ENCODE measurements around the gene C9orf50.

DNA sequence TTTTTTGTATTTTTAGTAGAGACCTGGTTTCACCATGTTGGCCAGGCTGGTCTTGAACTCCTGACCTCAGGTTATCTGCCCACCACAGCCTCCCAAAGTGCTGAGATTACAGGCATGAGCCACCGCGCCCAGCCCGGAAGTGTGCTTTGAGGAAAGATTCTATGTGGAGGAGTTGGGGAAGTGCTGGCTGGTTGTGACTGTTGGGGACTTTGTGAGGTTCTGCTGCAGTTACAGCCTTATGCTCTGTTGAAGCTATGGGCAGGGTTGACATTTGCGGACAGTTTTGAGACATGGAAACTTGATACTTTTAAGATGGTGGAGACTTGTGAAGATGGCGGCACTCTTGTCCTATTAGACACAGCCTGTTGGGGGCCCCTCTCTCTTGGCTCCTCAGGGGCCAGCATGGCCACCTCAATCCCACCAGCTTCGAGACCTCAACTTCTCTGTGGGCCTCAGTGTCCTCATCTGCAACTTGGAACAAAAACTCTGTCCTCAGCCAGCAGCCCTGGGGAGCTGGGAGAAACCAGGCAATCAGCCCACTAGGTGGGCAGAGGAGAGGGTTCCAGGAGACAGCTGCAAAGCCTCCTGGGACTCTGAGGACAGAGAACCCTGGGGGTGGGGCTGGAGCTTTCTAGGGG, 24.9 kb downstream of the C9orf50 start:
- TF ChIP-seq EZH2 (IDR thresholded peaks at IDR 0.05; ENCODE audit: borderline replicate concordance, low read depth, low read length, severe bottlenecking): no peak
- TF ChIP-seq, protein P1, sequence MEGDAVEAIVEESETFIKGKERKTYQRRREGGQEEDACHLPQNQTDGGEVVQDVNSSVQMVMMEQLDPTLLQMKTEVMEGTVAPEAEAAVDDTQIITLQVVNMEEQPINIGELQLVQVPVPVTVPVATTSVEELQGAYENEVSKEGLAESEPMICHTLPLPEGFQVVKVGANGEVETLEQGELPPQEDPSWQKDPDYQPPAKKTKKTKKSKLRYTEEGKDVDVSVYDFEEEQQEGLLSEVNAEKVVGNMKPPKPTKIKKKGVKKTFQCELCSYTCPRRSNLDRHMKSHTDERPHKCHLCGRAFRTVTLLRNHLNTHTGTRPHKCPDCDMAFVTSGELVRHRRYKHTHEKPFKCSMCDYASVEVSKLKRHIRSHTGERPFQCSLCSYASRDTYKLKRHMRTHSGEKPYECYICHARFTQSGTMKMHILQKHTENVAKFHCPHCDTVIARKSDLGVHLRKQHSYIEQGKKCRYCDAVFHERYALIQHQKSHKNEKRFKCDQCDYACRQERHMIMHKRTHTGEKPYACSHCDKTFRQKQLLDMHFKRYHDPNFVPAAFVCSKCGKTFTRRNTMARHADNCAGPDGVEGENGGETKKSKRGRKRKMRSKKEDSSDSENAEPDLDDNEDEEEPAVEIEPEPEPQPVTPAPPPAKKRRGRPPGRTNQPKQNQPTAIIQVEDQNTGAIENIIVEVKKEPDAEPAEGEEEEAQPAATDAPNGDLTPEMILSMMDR (IDR thresholded peaks at IDR 0.05; ENCODE audit: extremely low read depth in 1 of 2, insufficient read depth in 1 of 2, low read depth in 1 of 2, low read length in 2 of 2): no peak
- TF ChIP-seq POLR2AphosphoS5 (IDR thresholded peaks at IDR 0.05; ENCODE audit: insufficient read depth, low read depth, low read length): no peak
- no peak for TF ChIP-seq JUN (IDR thresholded peaks at IDR 0.05; ENCODE audit: borderline replicate concordance, insufficient read depth, insufficient read length, low read depth)
- no peak for TF ChIP-seq FOS (IDR thresholded peaks at IDR 0.05; ENCODE audit: borderline replicate concordance, insufficient read depth, low read length)
- no peak for TF ChIP-seq POLR2A (IDR thresholded peaks at IDR 0.05; ENCODE audit: low read depth, low read length)
- TF ChIP-seq, protein P2, sequence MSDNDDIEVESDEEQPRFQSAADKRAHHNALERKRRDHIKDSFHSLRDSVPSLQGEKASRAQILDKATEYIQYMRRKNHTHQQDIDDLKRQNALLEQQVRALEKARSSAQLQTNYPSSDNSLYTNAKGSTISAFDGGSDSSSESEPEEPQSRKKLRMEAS (IDR thresholded peaks at IDR 0.05; ENCODE audit: insufficient read depth, insufficient read length): no peak
